Endothelial cell of umbilical vein (primary cell): Measurements from ENCODE around the gene CCZ1. TPM values are rescaled to one million over a fixed set of nuclear protein-coding genes. Genes with fewer than 3 reads are reported as not detected.

ENCODE experiments used
- BruUV-seq: library from RNA; stranded (reverse); fragments of 400-500 nt; replicated peaks from 2 replicates; lab custom pipeline; 2021; lab: Mats Ljungman, UMichigan
- CTCF ChIA-PET: fragments of 300-600, 350-600 bp; sonication (Branson Sonifier 250); formaldehyde crosslinking; loops from one replicate; lab custom pipeline; 2021; ENCODE audit warnings: antibody characterized with exemption, inconsistent platforms; lab: Charles Lee
- POLR2A ChIA-PET: fragments of 300-600, 350-600 bp; sonication (Branson Sonifier 250); formaldehyde crosslinking; loops from one replicate; lab custom pipeline; 2021; ENCODE audit warnings: antibody characterized with exemption, inconsistent platforms; lab: Charles Lee
- DNase-seq: peaks from one replicate; pipeline ENCODE4 v3.0.0-alpha.2; 2011; ENCODE audit warnings: low read depth, low spot score
- FAIRE-seq: peaks from 2 replicates; lab custom pipeline; 2011; peaks lifted over from hg19 to GRCh38; lab: Jason Lieb, UNC
- H2AFZ ChIP-seq: 2 replicates; pipeline ENCODE4 v1.6.0; 2012; ENCODE audit warnings: low read depth, low read length, control low read depth, inconsistent platforms
- H3K27ac ChIP-seq: 2 replicates; pipeline ENCODE4 v1.5.1; 2011; ENCODE audit warnings: low read depth, mild to moderate bottlenecking, control low read depth, low read length, moderate library complexity; ENCODE audit not compliant: insufficient read depth
- H3K27me3 ChIP-seq, 2 experiments: 2 replicates each; pipeline versions ENCODE4 v1.6.0 to v1.6.1; 2011; ENCODE audit warnings: low read length in 2 of 2, mixed read lengths in 1 of 2; ENCODE audit not compliant: control insufficient read depth in 2 of 2, insufficient read depth in 2 of 2
- H3K36me3 ChIP-seq, 2 experiments: 2 replicates in 1 of 2; 3 replicates in 1 of 2; pipeline ENCODE4 v1.5.1; 2011; ENCODE audit warnings: low read length in 2 of 2, mild to moderate bottlenecking in 1 of 2, moderate library complexity in 1 of 2; ENCODE audit not compliant: control insufficient read depth in 2 of 2, insufficient read depth in 2 of 2; ENCODE audit errors: extremely low read depth in 1 of 2
- H3K4me1 ChIP-seq: 3 replicates; pipeline ENCODE4 v1.5.1; 2011; ENCODE audit warnings: mild to moderate bottlenecking, low read length; ENCODE audit not compliant: control insufficient read depth, insufficient read depth; ENCODE audit errors: extremely low read depth
- H3K4me2 ChIP-seq: 2 replicates; pipeline ENCODE4 v1.6.1; 2011; ENCODE audit warnings: low read length, control low read depth, mixed read lengths; ENCODE audit not compliant: insufficient read depth
- H3K4me3 ChIP-seq, 3 experiments: fragments of 200-600 bp in 1 of 3; sonication (generic), shearing (Covaris generic) in 1 of 3; replicated peaks in 1 of 3; 2 replicates each; pipeline ENCODE4 v1.5.1; 2011 to 2016; ENCODE audit warnings: control low read depth in 3 of 3, low read length in 3 of 3, mild to moderate bottlenecking in 2 of 3, inconsistent platforms in 1 of 3, low read depth in 1 of 3, moderate library complexity in 1 of 3; ENCODE audit not compliant: insufficient read depth in 1 of 3
- H3K79me2 ChIP-seq: 2 replicates; pipeline ENCODE4 v1.6.0; 2012; ENCODE audit warnings: low read length, inconsistent platforms; ENCODE audit not compliant: control insufficient read depth, insufficient read depth
- H3K9ac ChIP-seq: replicated peaks from 2 replicates; pipeline ENCODE3; 2011; ENCODE audit warnings: low read length, control low read depth; ENCODE audit not compliant: insufficient read depth; ENCODE audit errors: extremely low read depth
- H3K9me1 ChIP-seq: replicated peaks from 3 replicates; pipeline ENCODE4 v1.6.0; 2011; ENCODE audit warnings: mild to moderate bottlenecking, low read length; ENCODE audit not compliant: control insufficient read depth, insufficient read depth; ENCODE audit errors: extremely low read depth
- H3K9me3 ChIP-seq: replicated peaks from 2 replicates; pipeline ENCODE4 v1.5.1; 2012; ENCODE audit warnings: low read length, inconsistent platforms; ENCODE audit not compliant: control insufficient read depth, insufficient read depth
- H4K20me1 ChIP-seq: replicated peaks from 2 replicates; pipeline ENCODE3; 2011; ENCODE audit warnings: mild to moderate bottlenecking, low read length; ENCODE audit not compliant: control insufficient read depth, insufficient read depth; ENCODE audit errors: extremely low read depth
- EZH2 ChIP-seq: IDR thresholded peaks from 2 replicates; pipeline ENCODE4 v1.6.1; 2012; ENCODE audit warnings: borderline replicate concordance, low read depth, mild to moderate bottlenecking, moderate library complexity, low read length, inconsistent platforms; ENCODE audit not compliant: severe bottlenecking
- FOS ChIP-seq: IDR thresholded peaks from 2 replicates; pipeline ENCODE4 v1.6.1; 2011; ENCODE audit warnings: mild to moderate bottlenecking, low read length, moderate library complexity, borderline replicate concordance; ENCODE audit not compliant: insufficient read depth
- GATA2 ChIP-seq: IDR thresholded peaks from 2 replicates; pipeline ENCODE4 v1.7.0; 2011; ENCODE audit warnings: low read depth, mild to moderate bottlenecking, moderate library complexity, mixed read lengths, low read length; ENCODE audit not compliant: insufficient read length, insufficient read depth
- JUN ChIP-seq: IDR thresholded peaks from 2 replicates; pipeline ENCODE4 v1.6.1; 2011; ENCODE audit warnings: borderline replicate concordance, low read depth; ENCODE audit not compliant: insufficient read length, insufficient read depth
- MYC ChIP-seq: IDR thresholded peaks from one replicate; pipeline ENCODE4 v1.6.1; 2011; ENCODE audit warnings: mild to moderate bottlenecking, low read depth, low read length
- POLR2A ChIP-seq: IDR thresholded peaks from 2 replicates; pipeline ENCODE4 v1.6.1; 2012; ENCODE audit warnings: low read depth, mild to moderate bottlenecking, control low read depth, low read length
- POLR2AphosphoS5 ChIP-seq: IDR thresholded peaks from 2 replicates; pipeline ENCODE4 v1.6.1; 2012; ENCODE audit warnings: low read depth, mild to moderate bottlenecking, control low read depth, low read length, moderate library complexity; ENCODE audit not compliant: insufficient read depth
- dilution Hi-C: fragments of 300-500 bp; cut with MboI; formaldehyde crosslinking; loops from one replicate; pipeline ENCODE4 v1.15.0; 2019; ENCODE audit warnings: low sequenced_read_pairs; ENCODE audit not compliant: extremely low pct_ligation_motif_present
- intact Hi-C: fragments of 100-400 bp; cut with micrococcal nuclease; formaldehyde crosslinking; loops from one replicate; pipeline ENCODE4 v1.10.0; 2022
- polyA plus RNA-seq, 4 experiments: library from polyadenylated mRNA; depleted of rRNA in 3 of 4; stranded (reverse) in 3 of 4; unstranded in 1 of 4; fragments of >200 nt; gene quantifications; 2 replicates each; pipeline versions ENCODE4 v1.2.1 to v1.2.3, GENCODE V29; 2011 to 2012; ENCODE audit warnings: missing spikeins in 1 of 4
- total RNA-seq: library from RNA; stranded (reverse); gene quantifications from 2 replicates; pipeline ENCODE4 v1.2.3, GENCODE V29; 2021
- TF ChIP-seq, protein P1 (sequence below), 2 donors: IDR thresholded peaks; 1 replicate in 1 of 2; 2 replicates in 1 of 2; pipeline ENCODE4 v1.5.1; 2011; ENCODE audit warnings: low read length in 2 of 2, mild to moderate bottlenecking in 2 of 2, moderate library complexity in 2 of 2, control low read depth in 1 of 2, inconsistent platforms in 1 of 2, low read depth in 1 of 2; ENCODE audit not compliant: insufficient read depth in 1 of 2; ENCODE audit errors: extremely low read depth in 1 of 2
- TF ChIP-seq, protein P2 (sequence below): IDR thresholded peaks from 2 replicates; pipeline ENCODE4 v1.6.1; 2011; ENCODE audit not compliant: insufficient read depth, insufficient read length

Gene CCZ1
- total and polyA plus RNA-seq, 2 donors (not counting 3 experiments of a cell fraction or from before 2014, with no cell fraction given): 40.6 to 95.5 TPM

DNA sequence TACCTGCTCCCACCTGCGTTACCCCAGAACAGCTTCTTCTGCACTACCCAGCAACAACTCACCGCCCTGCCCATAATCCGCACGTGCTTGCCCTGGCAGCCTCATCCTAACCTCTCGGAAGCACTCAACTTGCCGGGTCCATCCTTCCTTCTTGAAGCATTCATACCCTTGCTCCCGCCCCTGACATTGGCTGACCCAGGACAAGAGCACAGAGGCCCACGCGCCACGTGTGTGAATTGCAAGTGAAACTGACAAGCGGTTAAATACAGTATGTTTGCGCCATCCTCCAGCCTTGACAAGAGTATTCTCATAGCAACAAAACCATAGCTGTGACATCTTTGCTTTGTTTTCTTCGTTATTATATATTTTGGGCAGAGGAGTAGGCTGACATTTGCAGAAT is 28.8 kb upstream of the CCZ1 start:
- dilution Hi-C loops (no loop called here), intact Hi-C loops (no loop called here)
- Histone ChIP-seq H3K4me3 (no peak overlapping the region), H3K9me3 (no peaks in the 10 kb centered on the region), H4K20me1 (no peaks in the 10 kb centered on the region), H3K27me3 (no peaks in the 10 kb centered on the region), H3K9me1 (no peaks in the 10 kb centered on the region), H3K4me2 (no peak overlapping the region), H3K27ac (no peak overlapping the region), H3K9ac (no peak overlapping the region), H3K79me2 (no peaks in the 10 kb centered on the region), H3K36me3 (no peaks in the 10 kb centered on the region), H2AFZ (no peak overlapping the region), H3K4me1 (no peaks in the 10 kb centered on the region)
- TF ChIP-seq MYC: no peak
- TF ChIP-seq JUN: no peak
- no peak for TF ChIP-seq GATA2
- no peak for TF ChIP-seq FOS
- TF ChIP-seq, protein P1, sequence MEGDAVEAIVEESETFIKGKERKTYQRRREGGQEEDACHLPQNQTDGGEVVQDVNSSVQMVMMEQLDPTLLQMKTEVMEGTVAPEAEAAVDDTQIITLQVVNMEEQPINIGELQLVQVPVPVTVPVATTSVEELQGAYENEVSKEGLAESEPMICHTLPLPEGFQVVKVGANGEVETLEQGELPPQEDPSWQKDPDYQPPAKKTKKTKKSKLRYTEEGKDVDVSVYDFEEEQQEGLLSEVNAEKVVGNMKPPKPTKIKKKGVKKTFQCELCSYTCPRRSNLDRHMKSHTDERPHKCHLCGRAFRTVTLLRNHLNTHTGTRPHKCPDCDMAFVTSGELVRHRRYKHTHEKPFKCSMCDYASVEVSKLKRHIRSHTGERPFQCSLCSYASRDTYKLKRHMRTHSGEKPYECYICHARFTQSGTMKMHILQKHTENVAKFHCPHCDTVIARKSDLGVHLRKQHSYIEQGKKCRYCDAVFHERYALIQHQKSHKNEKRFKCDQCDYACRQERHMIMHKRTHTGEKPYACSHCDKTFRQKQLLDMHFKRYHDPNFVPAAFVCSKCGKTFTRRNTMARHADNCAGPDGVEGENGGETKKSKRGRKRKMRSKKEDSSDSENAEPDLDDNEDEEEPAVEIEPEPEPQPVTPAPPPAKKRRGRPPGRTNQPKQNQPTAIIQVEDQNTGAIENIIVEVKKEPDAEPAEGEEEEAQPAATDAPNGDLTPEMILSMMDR (IDR thresholded peaks at IDR 0.05; ENCODE audit: extremely low read depth in 1 of 2, insufficient read depth in 1 of 2, low read depth in 1 of 2, low read length in 2 of 2): no peak
- DNase-seq: no peak
- CTCF ChIA-PET: no interaction called here
- no TSS peak for BruUV-seq
- POLR2A ChIA-PET: no interaction called here
- FAIRE-seq: no peak

DNA sequence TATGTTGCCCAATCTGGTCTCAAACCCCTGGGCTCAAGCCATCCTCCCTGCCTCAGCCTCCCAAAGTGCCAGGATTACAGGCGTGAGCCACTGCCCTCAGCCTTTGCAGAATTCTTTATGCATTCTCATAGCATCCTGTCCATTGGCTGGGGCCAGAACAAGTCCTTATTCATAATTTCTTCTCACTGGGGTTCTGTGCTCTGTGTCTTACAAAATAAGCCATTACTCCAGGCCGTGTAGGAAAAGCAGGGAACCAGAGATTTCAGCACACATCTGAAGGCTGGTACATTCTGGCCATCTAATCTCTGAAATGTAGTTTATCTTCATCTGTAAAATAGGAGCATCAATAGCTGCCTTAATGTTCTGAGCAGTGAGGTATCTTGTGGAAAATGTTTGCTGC is 28.2 kb upstream of the CCZ1 start:
- BruUV-seq: no TSS peak
- H3K4me1 ChIP-seq: no peaks in the 10 kb centered on the region
- dilution Hi-C loops (no loop called here), intact Hi-C loops (no loop called here)
- H3K9me1 ChIP-seq: no peaks in the 10 kb centered on the region
- H2AFZ ChIP-seq: no peak overlapping the region
- ChIA-PET POLR2A (no interaction called here), CTCF (interaction anchor here (1.2 kb wide), 1 partner anchor 14 kb away, joined by 3 read pairs; no protein-coding TSS in a partner anchor)
- TF ChIP-seq FOS (no peak), GATA2 (no peak), POLR2A (no peak), POLR2AphosphoS5 (no peak), EZH2 (no peak)
- TF ChIP-seq, protein P1 (IDR thresholded peaks at IDR 0.05; ENCODE audit: extremely low read depth in 1 of 2, insufficient read depth in 1 of 2, low read depth in 1 of 2, low read length in 2 of 2): no peak
- TF ChIP-seq, protein P2, sequence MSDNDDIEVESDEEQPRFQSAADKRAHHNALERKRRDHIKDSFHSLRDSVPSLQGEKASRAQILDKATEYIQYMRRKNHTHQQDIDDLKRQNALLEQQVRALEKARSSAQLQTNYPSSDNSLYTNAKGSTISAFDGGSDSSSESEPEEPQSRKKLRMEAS: no peak
- no peaks in the 10 kb centered on the region for H3K36me3 ChIP-seq
- H4K20me1 ChIP-seq: no peaks in the 10 kb centered on the region
- no peak overlapping the region for H3K4me3 ChIP-seq
- DNase-seq: no peak
- no peak overlapping the region for H3K9ac ChIP-seq
- H3K27me3 ChIP-seq: no peaks in the 10 kb centered on the region
- no peak overlapping the region for H3K4me2 ChIP-seq
- H3K27ac ChIP-seq: no peak overlapping the region
- no peak for FAIRE-seq
- no peaks in the 10 kb centered on the region for H3K9me3 ChIP-seq
- no peaks in the 10 kb centered on the region for H3K79me2 ChIP-seq
